Measurements from ENCODE around the gene PPP6R2. TPM values are rescaled to one million over a fixed set of nuclear protein-coding genes. Genes with fewer than 3 reads are reported as not detected.

The PPP6R2 gene
- polyA plus RNA-seq, 2 of the 4 experiments (the other 2 are of a cell fraction) = 9.6 to 14.7 TPM

- no peak for TF ChIP-seq SMC3 (IDR thresholded peaks at IDR 0.05)
Observed at GRCh38 chr22:50298266-50298637, 44.9 kb upstream of the PPP6R2 start (continued).

- DNase-seq (ENCODE audit: low read depth in 1 of 2, low spot score in 1 of 2) (no peak), FAIRE-seq (no peak), ATAC-seq (no peak)
- Histone ChIP-seq H3K27ac (peak overlapping the region in 1 of 2 experiments; percentile 100; a peak in 1 of 6 replicates), H3K9me3 (no peaks in the 10 kb centered on the region), H3K4me1 (peaks cover 78% of the 10 kb centered on the region), H3K4me2 (no peak overlapping the region), H3K4me3 (no peak overlapping the region)
- ChIA-PET CTCF (interaction anchor here (1.2 to 1.9 kb wide), 2 partner anchors 17 to 43 kb away, joined by 3 to 7 read pairs; no protein-coding TSS in a partner anchor), POLR2A (no interaction called here)
- WGBS (ENCODE audit: missing lambda C conversion rate) = 90% methylated on average over 36 of the region's 59 CpGs
- no peak for TF ChIP-seq HEYL (CRISPR knock-in tag; IDR thresholded peaks at IDR 0.05)
- TF ChIP-seq MAFK (IDR thresholded peaks at IDR 0.05; ENCODE audit: partially characterized antibody) = no peak
- no peak for TF ChIP-seq SREBF2 (IDR thresholded peaks at IDR 0.05)
- TF ChIP-seq MAZ (IDR thresholded peaks at IDR 0.05; ENCODE audit: borderline replicate concordance, low read depth, low read length) = no peak
- TF ChIP-seq HOXB5 (CRISPR knock-in tag; IDR thresholded peaks at IDR 0.05) = no peak
- TF ChIP-seq JUN (IDR thresholded peaks at IDR 0.05) = no peak
- TF ChIP-seq POLR2AphosphoS2 (conservative IDR thresholded peaks at IDR 0.05; ENCODE audit: low read length) = no peak
- no peak for TF ChIP-seq ESRRA (IDR thresholded peaks at IDR 0.05; ENCODE audit: borderline replicate concordance, low read length)
- no peak for TF ChIP-seq ZSCAN20 (CRISPR knock-in tag; IDR thresholded peaks at IDR 0.05)
Observed at GRCh38 chr22:50298937-50299784, 44.0 kb upstream of the PPP6R2 start.

GRCh38 chr22:50299785-50300619 is 43.1 kb upstream of the PPP6R2 start:
- peak overlapping the region in 1 of 2 experiments; percentile 100; a peak in 3 of 6 replicates for H3K27ac ChIP-seq
- no peaks in the 10 kb centered on the region for H3K9me3 ChIP-seq
- TF ChIP-seq CTCF (IDR thresholded peaks at IDR 0.05) = no peak
- H3K4me3 ChIP-seq = no peak overlapping the region
- 94% methylated on average over 29 of the region's 93 CpGs for WGBS (ENCODE audit: missing lambda C conversion rate)
- ATAC-seq = no peak
- peak overlapping the region; percentile 96; the same call in 1 of the 3 replicates for H3K4me2 ChIP-seq
- POLR2A ChIA-PET = no interaction called here
- CTCF ChIA-PET = interaction anchor here (1.7 to 5.6 kb wide), 4 partner anchors 24 to 42 kb away, joined by 5 to 33 read pairs (median 9); partner anchors contain the start of gene DENND6B
- no peak for DNase-seq (ENCODE audit: low read depth in 1 of 2, low spot score in 1 of 2)
- H3K4me1 ChIP-seq = peaks cover 78% of the 10 kb centered on the region
- no peak for FAIRE-seq

- FAIRE-seq (no peak), DNase-seq (ENCODE audit: low read depth in 1 of 2, low spot score in 1 of 2) (no peak), ATAC-seq (no peak)
- Histone ChIP-seq H3K4me3 (no peak overlapping the region), H3K4me2 (peak overlapping the region; percentile 96; the same call in 2 of the 3 replicates), H3K4me1 (peaks cover 85% of the 10 kb centered on the region), H3K27ac (peak overlapping the region in 1 of 2 experiments; percentile 100; a peak in 3 of 6 replicates), H3K9me3 (no peaks in the 10 kb centered on the region)
- ChIA-PET CTCF (interaction anchor here (1.7 to 5.6 kb wide), 4 partner anchors 25 to 41 kb away, joined by 5 to 33 read pairs (median 9); partner anchors contain the start of gene DENND6B), POLR2A (no interaction called here)
- WGBS (ENCODE audit: missing lambda C conversion rate) = 89% methylated on average over 9 of the region's 14 CpGs
- TF ChIP-seq CBX8 (IDR thresholded peaks at IDR 0.05) = no peak
- TF ChIP-seq HOXB13 (CRISPR knock-in tag; IDR thresholded peaks at IDR 0.05; ENCODE audit: low read depth) = no peak
- TF ChIP-seq BCL3 (IDR thresholded peaks at IDR 0.05) = no peak
- TF ChIP-seq NPAS2 (CRISPR knock-in tag; IDR thresholded peaks at IDR 0.05; ENCODE audit: borderline replicate concordance) = no peak
- no peak for TF ChIP-seq ZFP36 (IDR thresholded peaks at IDR 0.05; ENCODE audit: borderline replicate concordance, partially characterized antibody)
- TF ChIP-seq CTCF (IDR thresholded peaks at IDR 0.05) = no peak
- TF ChIP-seq MYC (IDR thresholded peaks at IDR 0.05; ENCODE audit: borderline replicate concordance, low read length) = no peak
- TF ChIP-seq PBX3 (IDR thresholded peaks at IDR 0.05) = no peak
- TF ChIP-seq SREBF2 (IDR thresholded peaks at IDR 0.05) = no peak
- no peak for TF ChIP-seq POLR2A (IDR thresholded peaks at IDR 0.05; ENCODE audit: low read length)
- no peak for TF ChIP-seq CHD4 (IDR thresholded peaks at IDR 0.05; ENCODE audit: borderline replicate concordance)
- no peak for TF ChIP-seq NR3C1 (IDR thresholded peaks at IDR 0.05)
- TF ChIP-seq EP300 (IDR thresholded peaks at IDR 0.05) = no peak
- TF ChIP-seq HOXA7 (CRISPR knock-in tag; IDR thresholded peaks at IDR 0.05) = no peak
Observed at GRCh38 chr22:50300620-50301257, 42.4 kb upstream of the PPP6R2 start.

Data from A549 (cell line).